Fibroblast of skin of left quadriceps (primary cell): Measurements from ENCODE around the gene KLLN.
"Not testable (repeated sequence)": the region's sequence is repeated elsewhere in the genome, so short reads cannot be mapped to it uniquely, and the experiment has no call there.

Experiments used
- DNase-seq, 2 experiments: peaks; one replicate each; pipeline ENCODE4 v3.0.0-alpha.2; 2013; ENCODE audit warnings: low read depth in 2 of 2

The KLLN gene, protein sequence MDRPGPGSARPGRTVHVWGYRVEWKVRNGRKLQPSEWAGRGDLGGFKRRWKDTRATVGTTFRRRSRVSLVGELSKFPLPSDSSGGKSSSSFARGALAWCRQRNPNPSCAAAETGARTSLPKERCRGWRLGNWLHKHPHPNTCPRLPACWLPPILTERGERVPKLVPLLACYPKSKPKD

DNA sequence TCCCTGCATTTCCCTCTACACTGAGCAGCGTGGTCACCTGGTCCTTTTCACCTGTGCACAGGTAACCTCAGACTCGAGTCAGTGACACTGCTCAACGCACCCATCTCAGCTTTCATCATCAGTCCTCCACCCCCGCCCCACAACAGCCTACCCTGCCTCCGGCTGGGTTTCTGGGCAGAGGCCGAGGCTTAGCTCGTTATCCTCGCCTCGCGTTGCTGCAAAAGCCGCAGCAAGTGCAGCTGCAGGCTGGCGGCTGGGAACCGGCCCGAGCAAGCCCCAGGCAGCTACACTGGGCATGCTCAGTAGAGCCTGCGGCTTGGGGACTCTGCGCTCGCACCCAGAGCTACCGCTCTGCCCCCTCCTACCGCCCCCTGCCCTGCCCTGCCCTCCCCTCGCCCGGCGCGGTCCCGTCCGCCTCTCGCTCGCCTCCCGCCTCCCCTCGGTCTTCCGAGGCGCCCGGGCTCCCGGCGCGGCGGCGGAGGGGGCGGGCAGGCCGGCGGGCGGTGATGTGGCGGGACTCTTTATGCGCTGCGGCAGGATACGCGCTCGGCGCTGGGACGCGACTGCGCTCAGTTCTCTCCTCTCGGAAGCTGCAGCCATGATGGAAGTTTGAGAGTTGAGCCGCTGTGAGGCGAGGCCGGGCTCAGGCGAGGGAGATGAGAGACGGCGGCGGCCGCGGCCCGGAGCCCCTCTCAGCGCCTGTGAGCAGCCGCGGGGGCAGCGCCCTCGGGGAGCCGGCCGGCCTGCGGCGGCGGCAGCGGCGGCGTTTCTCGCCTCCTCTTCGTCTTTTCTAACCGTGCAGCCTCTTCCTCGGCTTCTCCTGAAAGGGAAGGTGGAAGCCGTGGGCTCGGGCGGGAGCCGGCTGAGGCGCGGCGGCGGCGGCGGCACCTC is at the start of gene KLLN, which contains the start of gene PTEN:
Gene KLLN, minus strand, starts transcription at position 481 of the 891 bp plus-strand sequence. CDS start 1,046 bp downstream, outside the sequence.
Gene PTEN, plus strand, starts transcription at position 573 of the 891 bp plus-strand sequence. CDS start 845 bp downstream, outside the sequence.
- peak; percentile 89 for DNase-seq

DNA sequence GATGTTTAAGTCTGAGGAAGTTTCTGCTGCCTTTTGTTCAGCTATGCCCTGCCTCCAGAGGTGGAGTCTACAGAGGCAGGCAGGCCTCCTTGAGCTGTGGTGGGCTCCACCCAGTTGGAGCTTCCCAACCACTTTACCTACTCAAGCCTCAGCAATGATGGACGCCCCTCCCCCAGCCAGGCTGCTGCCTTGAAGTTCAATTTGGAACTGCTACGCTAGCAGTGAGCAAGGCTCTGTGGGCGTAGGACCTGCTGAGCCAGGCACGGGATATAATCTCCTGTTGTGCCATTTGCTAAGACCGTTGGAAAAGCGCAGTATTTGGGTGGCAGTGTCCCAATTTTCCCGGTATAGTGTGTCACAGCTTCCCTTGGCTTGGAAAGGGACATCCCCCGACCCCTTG is 40.1 kb upstream of the KLLN start:
- not testable (repeated sequence) for DNase-seq

DNA sequence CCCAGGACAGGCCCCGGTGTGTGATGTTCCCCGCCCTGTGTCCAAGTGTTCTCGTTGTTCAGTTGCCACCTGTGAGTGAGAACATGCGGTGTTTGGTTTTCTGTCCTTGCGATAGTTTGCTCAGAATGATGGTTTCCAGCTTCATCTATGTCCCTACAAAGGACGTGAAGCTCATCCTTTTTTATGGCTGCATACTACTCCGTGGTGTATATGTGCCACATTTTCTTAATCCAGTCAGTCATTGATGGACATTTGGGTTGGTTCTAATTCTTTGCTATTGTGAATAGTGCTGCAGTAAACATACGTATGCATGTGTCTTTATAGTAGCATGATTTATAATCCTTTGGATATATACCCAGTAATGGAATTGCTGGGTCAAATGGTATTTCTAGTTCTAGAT is 34.6 kb upstream of the KLLN start:
- DNase-seq = not testable (repeated sequence)

DNA sequence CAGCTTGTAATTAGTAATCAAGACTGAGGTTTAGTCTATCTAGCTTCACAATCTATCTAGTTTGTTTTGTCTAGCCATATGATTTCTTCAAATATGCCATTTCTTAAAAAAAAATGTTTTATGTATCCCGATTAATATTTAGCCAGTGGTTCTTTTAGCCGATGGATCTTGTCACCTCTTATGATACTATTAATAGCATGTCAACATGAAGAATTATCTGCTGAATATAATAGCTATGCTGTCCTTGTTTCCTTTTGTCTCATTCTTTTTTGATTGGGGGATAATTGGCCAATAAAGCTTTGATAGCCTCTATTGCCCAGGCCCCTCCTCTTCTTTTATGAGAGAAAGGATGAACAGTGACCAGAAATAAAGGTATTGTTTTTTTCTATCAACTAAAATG is 32.9 kb upstream of the KLLN start:
- no peak for DNase-seq

DNA sequence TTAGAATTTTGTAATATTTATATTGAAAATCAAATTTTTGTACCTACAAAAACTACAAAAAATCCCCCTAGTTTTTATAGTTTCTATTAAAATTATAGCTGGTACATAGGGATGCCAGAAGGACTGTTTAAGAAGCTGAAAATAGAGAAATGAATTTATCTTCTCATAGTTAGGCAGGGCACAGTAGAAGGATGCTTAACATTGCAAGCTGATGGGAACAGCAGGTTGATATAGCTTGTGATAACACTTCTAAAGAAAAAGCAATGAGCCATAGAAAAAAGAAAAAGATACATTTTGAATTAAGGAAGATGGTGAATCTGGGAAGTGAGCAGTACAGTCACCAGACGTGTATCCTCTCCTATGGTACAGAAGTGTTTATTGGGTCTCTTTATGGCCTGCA is 32.1 kb upstream of the KLLN start:
- DNase-seq = no peak

DNA sequence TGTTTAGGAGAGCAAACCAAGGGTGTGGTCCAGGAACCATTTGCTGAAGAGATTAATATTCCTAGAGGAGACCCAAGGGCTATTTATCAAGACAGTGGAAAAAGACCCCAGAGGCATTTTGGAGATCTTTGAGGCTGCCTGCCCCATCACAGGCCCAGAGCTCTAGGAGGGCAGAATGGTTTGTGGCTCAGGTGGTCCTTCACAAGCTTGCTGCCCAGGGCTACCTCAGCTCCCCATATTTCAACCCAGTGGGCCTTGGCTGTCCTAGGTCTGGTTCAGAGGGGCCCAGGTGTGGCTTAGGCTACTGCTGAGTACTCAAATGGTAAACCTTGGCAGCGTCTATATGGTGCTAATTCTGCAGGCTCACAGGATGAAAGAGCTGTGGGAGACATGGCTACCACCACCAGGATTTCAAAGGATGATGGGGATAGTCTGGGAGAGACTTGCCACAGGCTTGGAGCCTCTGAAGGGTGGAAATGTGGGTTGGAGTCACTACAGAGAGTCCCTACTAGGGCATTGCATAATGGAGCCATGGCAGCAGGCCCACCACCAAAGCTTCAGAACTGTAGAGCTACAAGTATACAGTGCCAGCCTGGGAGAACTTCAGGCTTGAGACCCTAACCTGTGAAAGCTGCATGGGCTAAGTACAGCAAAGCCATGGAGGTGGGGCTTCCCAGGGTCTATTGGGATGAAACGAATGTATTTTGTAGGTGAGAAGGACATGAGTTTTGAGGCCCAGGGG is 24.4 kb upstream of the KLLN start:
- DNase-seq = no peak

DNA sequence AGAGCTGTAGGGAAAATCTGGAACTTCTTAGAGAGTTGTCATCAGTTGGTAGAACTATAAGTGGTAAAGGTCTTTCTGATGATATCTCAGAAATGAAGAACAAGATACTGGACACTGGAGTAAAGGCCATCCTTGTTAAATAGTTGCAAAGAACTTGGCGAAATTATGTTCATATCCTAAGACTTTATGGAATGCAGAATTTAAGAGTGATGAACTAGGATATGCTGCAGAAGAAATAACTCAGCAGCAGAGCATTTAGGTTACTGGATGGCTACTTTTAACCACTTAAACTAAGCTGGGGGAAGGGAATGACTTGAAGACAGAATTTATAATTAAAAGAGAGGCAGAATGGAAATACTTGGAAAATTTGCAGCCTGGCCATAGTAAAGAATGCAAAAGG is 23.8 kb upstream of the KLLN start:
- no peak for DNase-seq

DNA sequence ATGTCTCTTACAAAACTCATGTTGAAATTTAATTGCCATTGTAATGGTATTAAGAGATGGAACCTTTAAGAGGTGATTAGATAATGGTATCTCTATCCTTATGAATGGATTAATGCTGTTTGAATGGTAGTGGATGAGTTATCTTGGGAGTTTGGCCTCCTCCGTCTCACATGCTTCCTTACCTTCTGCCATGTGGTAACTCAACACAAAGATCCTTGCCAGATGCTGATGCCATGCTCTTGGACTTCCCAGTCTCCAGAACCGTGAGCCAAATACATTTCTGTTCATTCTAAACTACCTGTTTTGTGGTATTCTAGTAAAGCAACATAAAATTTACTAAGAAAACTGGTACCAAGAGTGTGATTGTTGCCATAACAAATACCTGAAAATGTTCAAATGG is 23.3 kb upstream of the KLLN start:
- no peak for DNase-seq

DNA sequence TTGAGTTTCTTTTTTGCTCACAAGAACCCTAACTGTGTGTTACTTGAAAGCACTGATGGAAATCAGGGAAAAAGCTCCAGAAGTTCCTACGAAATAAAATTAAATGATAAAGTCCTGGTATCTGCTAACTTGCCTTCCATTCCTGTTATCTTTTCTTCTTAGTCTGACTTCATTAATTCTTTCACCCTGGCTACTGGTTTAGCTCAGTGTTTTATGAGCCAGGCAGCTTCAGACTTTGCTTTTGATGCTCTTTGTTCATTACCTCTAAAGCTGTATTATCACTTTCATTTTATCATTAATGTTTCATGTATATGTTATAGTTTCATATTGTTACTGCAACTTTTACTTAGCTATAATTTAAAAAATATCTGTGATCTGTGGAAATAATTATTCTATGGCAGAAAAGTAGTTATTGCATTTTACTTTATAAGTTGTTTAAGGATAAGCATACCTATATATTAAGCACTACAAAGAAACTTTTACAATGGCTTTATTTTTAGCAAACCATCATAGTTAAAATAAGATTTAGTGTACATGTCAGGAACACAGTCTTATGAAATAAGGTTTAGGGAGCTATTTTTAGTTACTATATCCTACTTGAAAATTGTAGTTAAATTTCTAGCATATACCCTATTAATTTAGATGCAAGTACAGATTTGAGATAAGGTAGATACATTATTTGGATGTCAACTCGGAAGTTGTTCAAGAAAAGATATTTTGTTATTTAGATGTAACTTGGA is 19.4 kb upstream of the KLLN start:
- DNase-seq = no peak

DNA sequence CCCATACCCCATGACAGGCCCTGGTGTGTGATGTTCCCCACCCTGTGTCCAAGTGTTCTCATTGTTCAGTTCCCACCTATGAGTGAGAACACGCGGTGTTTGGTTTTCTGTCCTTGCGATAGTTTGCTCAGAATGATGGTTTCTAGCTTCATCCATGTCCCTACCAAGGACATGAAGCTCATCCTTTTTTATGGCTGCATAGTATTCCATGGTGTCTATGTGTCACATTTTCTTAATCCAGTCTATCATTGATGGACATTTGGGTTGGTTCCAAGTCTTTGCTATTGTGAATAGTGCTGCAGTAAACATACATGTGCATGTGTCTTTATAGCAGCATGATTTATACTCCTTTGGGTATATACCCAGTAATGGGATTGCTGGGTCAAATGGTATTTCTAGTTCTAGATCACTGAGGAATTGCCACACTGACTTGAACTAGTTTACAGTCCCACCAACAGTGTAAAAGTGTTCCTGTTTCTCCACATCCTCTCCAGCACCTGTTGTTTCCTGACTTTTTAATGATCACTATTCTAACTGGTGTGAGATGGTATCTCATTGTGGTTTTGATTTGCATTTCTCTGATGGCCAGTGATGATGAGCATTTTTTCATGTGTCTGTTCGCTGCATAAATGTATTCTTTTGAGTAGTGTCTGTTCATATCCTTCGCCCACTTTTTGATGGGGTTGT is 18.2 kb upstream of the KLLN start:
- DNase-seq = not testable (repeated sequence)

DNA sequence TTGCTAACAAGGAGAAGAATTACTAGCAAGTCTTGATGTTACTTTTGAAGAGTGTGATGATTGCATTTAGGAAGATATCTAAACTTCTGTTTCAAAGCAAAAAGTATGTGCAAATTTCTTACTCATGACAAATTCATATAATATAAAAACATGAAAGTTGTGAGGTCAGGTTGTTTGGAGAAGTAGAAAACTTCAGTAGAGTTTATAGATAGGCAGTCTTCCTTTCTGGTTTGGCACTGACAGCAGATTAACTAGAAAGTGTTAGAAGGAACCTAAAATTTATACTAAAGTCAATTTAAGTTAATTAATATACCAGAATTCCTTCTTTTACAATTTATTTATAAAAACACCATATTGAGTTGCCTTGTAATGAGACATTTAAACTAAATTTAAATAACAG is 17.0 kb upstream of the KLLN start:
- no peak for DNase-seq

DNA sequence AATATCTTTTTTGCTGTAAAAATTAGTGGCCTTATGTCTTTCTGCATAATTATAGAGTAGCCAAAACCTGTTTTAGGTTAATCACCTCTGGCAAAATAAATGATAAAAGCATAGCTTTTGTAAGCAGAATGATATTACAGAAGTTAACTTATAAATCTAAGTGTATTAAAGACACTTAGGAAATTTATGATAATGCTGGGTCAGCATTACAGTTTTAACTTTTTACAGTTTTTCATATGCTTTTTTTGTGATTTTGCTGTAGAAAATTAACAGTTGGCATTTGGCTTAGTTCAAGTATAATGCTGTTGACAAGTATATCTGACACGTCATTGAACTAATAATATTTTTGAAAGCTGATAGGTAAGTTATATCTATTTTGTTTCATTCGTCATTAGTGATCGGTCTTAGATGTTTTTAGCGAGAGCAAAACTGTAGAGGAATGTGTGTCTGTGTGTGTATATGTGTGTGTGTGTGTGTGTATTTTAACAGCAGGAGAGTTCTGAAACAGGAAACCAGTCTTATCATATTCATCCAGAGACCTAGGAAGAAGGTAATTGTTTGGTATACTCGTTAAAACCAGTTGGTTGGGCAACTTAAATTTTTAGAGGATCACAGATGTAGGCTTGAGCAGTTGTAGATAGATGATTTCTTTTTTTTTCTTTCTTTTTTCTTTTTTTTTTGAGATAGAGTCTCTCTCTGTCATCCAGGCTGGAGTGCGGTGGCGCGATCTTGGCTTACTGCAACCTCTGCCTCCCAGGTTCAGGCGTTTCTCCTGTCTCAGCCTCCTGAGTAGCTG is 15.5 kb upstream of the KLLN start:
- DNase-seq = no peak

DNA sequence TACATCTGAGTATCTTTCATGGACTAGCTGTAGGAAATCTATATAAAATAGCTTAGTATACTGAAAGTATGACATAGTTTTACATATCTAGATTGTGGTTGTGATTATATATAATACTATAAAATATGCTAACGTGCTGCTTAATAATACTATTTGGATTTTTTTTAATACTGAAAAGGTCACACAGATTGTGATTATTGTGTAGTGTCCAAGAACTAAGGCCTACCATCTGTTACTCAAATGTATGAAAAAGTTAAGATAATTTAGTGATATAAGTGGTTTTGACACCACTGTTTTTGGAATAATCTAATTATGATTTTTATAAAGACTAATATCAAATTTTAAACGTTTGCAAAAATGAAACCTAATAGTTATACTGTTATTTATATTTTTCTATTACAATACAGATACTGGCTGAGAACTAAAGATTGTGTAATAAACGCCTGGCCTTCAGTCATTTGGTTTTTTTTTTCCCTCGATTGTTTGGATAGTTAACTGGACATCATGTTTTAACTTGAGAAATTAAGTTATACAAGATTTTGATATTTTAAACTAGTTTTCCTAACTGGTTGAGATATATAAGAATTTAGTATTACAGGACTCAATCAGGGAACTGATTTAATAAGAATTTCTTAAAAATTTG is 12.7 kb upstream of the KLLN start:
- DNase-seq = no peak

DNA sequence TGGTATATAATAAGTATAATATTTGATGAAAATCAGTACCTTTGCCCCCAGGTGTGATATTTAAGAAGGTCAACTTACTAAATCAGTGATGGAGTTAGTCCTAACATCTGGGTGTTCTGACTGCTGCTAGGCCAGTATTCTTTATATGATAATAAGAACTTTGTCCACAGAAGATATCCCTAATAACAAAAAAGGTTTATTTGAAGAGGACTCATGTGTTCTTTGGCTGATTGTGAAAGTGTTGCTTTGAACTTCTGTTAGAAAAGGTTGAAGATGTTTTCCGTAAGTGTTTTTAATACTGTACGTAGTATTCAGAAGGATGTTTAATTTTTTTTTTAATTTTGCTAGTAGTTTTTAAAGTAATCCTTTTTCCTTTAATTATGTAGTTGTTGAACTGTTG is 10.3 kb upstream of the KLLN start:
- DNase-seq = no peak

DNA sequence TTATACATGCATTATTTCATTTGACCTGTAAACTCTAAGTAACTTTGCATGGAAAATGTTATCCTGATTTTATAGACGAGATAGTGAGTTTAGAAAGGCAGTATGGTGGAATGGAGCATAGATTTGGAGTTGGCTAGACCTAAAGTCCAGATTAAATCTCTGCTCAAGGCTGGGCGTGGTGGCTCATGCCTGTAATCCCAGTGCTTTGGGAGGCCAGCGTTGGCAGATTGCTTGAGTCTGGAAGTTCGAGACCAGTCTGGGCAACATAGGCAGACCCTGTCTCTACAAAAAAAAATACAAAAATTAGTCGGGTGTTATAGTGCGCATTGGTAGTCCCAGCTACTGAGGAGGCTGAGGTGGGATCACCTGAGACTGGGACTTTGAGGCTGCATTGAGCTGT is 9.5 kb upstream of the KLLN start:
- DNase-seq = no peak

DNA sequence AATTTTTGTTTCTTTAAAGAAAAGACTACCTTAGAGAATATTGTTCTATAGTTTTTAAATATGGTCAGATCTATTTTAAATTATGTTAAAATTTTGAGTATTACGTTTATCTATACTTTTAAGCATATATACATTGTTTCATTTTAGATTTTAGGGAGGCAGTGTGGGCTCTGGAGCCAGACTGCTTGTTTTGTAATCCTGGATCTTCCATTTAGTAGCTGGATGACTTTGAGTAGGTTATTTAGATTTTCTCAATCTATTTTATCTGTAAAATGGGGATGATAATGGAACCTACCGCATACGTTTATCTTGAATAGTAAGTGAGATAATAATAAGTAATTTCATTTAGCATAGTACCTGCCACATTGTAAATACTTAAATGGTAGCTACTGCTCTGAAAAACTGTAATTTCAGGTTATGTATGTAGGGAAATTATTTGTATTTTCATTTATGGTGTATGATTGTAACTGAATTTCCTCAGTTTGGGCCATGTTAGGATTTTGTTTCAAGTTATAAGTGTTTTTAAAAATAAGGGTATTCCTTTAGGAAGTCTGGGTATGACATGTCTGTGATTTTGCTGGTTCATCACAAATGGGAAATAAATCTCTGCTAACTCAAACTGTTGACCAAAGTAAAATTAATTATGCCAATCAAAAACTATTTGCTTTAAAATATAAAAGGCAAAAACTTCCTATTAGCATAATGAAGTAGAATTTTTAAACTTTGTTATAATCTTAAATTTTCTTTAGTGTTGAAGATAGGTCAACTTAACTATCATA is 6.6 kb upstream of the KLLN start:
- no peak for DNase-seq

DNA sequence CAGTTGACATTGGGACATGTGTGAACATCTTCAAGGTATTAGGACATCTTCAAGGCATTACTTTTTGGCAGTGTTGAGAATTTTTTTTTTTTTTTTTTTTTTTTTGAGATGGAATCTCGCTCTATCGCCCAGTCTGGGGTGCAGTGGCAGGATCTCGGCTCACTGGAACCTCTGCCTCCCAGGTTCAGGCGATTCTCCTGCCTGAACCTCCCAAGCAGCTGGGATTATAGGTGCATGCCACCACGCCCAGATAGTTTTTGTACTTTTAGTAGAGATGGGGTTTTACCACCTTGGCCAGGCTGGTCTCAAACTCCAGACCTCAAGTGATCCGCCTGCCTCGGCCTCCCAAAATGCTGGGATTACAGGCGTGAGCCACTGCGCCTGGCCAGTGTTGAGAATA is 5.8 kb upstream of the KLLN start:
- DNase-seq = not testable (repeated sequence)

DNA sequence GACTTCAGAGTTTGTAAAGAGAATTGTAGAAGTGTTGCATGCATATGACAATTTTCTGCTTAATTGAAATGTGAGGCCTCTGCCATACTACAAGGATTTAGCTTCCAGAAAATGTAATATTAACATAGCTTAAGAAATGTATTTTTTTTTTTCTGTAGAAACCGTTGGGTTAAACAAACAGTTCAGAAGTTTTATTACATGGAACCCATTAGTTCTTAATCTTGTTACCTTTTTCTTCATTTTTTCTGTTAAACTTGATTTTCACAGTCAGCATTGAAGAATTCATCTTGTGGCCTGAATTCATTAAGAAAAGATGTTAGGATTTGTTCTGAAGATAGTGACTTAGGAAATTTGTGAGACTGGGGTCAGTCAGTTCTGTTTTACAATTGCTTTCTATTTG is 4.9 kb upstream of the KLLN start:
- DNase-seq = no peak

DNA sequence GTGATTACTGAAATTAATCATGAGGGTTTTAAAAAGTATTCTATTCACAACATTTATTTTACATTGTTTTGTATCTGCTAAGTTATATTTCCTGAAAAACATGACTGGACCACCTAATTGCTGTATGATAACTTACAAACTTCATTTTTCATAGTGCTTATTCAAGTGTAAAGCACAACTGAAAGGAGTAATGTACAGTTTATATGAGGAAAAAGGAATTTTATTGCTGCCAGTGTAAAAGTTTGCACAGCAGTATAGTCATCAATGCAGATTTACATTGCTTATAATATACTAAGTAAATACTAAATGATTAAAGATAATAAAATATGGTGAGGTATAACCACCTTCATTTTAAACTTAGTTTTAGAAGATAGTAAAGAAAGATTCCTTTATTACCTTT is 4.1 kb upstream of the KLLN start:
- no peak for DNase-seq
